GM19455 (cell line): Measurements from ENCODE around the gene TCEA2.
"Not testable (repeated sequence)": the region's sequence is repeated elsewhere in the genome, so short reads cannot be mapped to it uniquely, and the experiment has no call there.

Source experiments
- ATAC-seq: cut with Tn5 transposase; IDR thresholded peaks from one replicate; pipeline ENCODE4 v1.9.1; 2021; ENCODE audit not compliant: unreplicated experiment

Gene TCEA2

DNA sequence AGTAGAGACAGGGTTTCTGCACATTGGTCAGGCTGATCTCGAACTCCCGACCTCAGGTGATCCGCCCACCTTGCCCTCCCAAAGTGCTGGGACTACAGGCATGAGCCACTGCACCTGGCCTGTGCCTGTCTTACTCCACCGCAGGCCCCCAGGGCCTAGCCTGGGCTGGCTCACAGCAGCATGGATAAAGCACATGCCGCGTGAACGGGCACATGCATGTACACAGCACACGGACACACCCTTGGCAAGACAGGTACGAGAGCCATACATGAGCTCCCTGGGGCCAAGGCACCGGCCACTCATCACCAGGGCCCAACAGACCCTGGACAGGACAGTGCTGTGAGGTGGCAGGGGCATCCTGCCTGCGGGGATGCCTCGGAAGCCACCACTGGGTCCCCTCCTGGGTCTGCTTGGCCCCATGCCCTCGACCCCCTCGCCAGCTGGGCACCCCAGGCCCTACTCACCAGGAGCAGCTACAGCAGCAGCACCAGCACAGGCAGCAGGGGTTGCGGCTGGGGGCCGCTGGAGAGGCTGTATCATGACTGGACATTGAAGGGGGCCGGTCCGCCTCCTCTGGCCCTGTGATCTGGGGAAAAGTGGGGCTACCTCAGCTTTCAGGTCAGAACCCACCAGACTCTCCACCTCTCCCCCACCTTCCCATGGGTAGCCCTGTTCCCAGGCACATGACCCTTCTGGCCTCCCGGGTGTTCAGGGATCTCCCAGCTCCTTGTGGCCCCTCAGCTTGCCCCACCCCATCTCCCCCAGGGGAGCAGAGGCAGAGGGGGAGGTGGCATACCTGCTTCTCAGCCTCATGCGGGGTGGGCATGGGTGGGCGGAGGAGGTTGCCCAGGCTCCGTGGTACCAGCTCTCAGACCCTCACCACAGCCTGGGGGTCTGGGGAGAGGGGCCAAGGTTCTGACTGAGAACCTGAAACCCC, 13.3 kb downstream of the TCEA2 start:
- no peak for ATAC-seq

DNA sequence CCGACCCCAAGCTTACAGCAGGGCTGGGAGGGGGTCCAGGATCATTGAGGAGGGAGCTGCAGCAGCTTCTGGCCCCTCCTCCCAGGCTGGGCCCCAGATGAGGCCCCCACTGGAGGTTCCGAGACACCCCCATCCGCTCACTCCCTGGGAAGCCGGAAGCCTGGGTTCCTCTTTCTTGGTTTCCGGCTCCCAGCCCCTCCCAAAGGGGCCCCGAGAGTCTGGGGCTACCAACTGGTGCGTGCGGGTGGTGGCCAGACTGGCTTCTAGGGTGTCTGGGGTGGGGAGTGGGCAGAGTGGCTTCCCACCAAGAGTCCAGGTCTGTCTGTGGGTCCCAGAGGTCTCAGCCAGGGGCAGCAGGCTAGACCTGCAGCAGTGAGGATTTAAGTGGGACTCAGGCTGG, 14.1 kb downstream of the TCEA2 start:
- ATAC-seq, result no peak

DNA sequence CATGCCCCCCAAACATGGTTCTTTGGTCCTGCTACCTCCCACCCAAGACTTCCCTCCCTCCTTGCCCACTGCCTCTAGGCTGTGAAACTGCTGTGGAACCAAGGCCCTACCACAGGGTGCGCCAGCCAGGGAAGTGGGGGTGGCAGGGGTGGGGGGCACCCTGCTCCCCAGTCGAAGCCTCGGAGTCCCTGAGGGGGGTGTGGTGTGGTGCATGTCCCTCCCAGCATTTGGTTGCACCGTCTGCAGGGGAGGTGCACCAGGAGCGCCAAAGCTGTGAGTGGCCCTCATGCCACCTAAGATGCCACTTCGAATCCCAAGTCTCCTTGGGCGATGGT, 14.5 kb downstream of the TCEA2 start:
- no peak for ATAC-seq

DNA sequence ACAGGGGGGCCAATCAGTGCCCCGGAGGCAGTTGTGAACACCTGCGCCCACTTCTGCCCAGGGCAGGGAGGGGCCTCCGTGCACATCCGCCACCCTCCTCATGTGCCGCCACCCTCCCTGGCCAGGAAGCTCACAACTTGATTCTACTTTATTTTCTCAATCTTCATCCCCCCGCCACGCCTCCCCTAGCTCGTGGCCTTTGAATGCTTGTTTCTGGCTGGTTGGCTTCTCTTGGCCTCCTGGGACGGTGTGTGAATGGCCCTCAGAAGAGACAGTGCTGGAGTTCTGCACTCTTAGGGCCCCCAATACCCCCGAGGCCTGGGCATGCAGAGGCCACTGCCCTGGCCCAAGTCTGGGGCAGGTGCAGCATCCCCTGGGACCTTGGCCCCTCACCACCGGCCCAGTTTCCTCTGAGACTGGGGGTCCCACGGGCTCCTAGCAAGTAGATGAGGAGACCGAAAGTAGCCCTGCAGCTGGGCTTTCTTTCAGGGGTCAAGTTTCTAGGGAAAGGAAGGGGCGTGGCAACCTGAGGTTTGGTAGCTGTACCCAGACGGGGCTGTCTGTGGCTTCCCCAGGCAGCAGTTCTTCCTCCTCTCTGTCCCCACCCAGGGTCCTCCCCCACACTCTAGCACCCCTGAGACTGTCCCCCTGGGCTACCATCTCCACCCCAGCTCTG, 15.0 kb downstream of the TCEA2 start:
- ATAC-seq, result no peak

DNA sequence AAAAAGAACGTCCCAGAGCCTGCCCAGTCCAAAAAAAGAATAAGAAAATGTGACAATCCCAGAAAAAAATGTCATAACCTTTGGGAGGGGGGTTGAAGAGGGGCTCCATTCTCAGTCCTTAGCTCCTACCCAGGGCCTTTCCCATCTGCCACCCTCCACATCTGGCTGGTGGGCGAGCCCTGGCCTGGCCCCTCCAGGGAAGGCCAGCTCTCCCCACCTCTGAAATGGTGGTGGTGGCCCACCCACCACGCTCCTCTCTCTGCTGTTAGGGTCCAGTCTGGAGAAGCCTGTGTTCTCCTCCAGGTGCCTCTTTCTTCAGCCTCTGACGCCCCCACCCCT, 15.9 kb downstream of the TCEA2 start:
- ATAC-seq, result no peak

DNA sequence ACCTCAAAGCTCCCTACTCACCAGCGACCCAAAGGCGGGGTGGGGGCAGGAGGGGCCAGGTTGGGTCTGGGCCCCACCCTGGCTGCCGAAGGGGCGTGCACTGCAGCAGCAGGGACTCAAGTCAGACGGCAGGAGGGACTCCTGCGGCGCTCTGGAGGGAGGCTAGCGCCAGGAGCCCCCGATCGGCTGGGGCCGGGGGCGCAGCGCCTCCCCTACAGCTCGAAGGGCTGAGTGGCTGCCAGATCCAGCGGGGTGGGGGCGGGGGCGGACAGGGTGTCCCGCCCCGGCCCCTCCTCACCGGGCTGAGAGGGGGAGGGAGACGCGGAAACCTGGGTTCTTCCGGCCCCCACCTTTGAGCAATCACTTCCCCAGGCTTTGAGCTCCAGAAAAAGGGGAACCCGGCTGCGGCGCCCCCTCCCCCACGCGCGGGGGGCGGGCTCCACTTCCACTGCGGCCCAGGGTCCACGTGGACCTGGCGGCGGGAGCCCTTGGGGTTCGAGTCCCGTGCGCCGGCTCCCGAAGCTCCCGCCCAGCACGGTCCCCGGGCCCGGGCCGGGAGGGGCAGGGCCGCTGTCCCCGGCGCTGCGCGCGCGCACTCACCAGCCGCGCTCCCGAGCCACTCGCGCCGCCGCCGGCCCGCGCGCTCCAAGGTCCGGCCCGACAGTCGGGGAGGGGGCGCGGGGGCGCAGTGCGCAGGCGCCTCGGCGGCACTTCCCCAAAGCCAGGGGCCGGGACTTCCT, 16.4 kb downstream of the TCEA2 start, which contains the start of gene RGS19:
Gene RGS19 (minus strand): TSS at position 246 of the 740 bp plus-strand sequence. CDS start 2,632 bp downstream, outside the sequence.
- peak; percentile 30 for ATAC-seq

DNA sequence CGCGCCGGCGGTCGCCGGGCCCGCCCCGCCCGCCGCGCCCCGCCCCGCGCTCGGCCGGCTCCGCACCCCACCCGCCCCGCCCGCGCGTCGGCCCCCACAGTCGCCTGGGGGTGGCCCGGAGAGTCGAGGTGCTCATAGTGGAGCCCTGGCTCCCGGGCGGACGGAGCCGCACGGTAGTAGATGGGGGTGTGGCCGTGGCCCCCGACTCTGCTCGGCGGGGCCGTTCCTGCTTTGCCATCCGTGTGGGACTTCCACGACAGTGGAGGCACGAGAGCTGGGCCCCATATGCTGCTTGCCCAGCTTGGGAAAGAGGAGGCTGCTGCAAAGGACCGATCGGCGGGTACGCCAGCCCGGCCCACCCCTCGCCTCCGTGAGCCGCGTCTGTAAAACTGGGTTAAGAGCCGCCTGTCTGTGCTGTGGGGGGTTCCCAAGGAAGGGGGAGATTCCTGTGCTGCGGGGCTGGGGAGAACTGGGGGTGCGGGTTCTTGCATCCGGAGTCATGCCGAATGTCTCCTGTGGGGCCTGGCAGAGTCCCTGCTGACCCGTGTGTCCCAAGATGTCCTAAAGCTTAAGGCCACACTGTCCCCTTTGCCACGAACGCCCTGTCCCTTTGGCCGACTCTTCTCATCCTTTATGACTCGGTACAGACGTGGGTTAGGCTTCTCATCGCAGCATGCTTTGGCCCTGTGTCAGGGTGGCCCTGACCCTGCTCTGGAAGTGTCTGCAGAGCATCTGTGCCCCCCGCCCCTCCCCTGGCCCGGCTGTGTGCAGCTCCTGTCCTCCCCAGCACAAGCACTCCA, 17.2 kb downstream of the TCEA2 start, which contains the start of gene OPRL1:
Gene OPRL1 (plus strand): TSS at position 70 of the 800 bp plus-strand sequence. CDS start 12,639 bp downstream, outside the sequence.
- ATAC-seq, result peak; percentile 24

DNA sequence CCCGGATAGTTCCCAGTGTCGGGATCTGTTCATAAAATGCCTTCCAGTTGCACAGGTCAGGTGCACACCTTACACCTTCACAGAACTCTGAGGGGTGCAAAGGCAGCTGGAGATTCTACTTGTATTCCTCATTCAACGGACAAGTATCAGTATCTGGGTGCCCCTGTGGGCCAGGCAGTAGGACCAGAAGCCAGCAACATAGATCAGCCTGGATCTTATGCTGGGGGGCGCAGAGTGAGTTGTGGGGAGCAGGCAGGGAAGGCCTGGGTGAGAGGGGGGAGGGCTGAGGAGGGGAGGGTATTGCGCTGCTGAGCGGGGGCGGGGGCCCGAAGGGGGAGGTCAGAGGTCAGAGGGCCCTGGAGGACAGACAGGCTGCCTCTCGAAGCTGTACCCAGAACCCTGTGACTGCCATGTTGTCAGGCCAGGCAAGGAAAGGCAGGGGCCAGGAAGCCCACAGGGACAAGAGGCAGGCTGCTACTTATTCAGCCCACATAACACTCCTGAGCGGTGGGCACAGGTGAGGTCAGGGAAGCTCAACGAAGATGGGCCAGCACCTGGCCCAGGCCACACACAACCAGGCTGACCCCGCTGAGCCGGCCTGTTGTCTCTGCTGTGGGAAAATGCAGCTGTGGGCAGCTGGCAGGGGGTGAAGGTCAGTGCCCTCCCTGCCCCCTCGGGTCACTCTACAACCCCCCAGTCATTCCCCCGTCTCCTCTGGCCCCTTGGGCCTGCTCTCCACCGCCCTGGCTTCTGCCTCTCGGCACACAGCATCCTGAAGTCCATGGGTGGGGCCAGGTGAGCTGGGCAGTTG, 18.0 kb downstream of the TCEA2 start:
- ATAC-seq, result no peak

DNA sequence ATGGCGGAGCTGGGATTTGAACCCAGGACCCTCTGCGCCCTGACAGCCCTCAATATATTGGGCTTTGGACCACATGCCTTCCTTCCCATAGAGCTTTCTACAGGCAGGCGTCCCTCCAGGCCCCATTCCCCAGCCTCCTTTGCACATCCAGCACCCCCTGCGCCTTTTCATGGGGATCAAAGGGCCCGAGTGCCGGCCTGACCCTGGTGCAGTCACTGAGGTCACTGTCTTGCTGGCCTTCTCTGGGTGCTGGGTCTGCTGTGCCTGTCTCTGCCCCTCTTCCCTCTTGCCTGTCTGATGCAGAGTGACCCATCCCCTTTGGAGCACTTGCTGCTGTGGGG, 18.6 kb downstream of the TCEA2 start:
- ATAC-seq, result no peak

DNA sequence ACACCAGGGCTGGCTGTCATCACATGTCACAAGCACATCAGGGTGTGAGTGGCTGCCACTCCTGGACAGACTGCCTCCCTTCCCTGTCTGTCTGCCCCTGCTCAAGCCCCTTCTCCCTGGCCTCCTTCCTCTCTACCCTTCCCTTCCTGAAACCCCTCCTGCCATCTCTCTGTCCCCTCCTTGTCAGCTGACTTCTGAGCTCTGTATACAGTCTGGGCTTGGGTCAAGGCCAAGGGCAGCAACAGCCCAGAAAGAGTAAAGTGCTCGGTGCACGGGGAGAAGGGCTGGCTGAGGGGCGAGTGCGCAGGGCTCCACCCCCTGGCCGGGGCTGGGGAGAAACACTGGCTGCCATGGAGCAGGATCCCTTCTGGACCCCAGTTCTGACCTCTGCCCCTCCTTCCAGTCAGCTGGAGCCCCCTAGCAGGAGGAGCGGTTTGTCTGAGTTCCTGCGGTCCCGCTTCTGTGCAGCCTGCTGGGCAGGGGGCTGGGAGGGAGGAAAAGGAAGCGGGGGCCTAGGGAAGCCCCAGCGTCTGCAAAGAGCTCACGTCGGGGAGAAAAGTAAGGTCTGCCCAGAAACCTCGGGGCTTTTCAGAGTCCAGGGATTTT, 19.2 kb downstream of the TCEA2 start:
- no peak for ATAC-seq

DNA sequence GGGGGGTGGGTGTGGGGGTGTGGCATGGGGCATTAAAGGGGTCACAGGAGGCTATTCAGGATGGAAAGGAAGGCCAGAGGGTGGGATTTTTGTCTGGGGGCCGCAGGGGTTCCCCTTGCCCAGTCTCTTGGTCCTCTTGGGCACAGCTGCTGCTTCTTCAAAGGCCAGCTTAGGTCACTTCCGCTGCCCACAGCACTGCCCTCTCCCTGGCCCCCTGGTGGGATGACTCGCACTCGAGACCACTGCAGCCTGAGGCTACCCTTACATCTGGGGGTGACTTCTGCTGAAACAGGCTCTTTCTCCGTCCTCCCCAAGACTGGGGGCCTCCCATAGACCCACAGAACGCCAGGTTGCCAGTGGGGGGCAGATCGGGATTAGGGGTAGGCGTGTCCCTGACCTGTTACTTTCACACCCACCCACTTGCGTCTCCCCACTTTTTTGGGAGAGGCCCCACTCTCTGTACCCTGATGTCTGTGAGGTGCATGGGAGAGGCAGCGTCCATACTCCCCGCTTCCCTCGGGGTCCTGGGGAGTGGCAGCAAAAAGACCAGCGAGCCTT, 19.9 kb downstream of the TCEA2 start:
- no peak for ATAC-seq

DNA sequence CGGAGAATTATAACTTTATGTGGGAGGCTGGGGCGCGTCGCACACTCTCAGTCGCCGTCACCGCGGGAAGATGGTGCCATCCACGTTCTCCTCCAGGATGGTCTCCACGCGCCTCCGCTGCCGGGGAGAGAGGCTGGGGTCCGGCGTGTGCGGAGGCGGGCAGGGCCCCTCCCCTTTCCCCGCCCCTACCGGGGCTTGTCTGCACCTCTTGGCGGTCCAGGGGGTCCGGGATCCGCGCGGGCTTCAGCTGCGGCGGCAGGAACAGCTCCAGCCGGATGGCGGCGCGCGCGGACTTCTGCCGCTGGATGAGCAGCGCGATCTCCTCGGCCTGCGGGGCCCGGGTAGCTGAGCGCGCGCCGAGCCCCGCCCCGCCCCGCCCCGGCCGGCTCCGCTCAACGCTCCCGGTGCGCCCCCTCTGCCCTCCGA, 20.4 kb downstream of the TCEA2 start:
- ATAC-seq, result no peak

DNA sequence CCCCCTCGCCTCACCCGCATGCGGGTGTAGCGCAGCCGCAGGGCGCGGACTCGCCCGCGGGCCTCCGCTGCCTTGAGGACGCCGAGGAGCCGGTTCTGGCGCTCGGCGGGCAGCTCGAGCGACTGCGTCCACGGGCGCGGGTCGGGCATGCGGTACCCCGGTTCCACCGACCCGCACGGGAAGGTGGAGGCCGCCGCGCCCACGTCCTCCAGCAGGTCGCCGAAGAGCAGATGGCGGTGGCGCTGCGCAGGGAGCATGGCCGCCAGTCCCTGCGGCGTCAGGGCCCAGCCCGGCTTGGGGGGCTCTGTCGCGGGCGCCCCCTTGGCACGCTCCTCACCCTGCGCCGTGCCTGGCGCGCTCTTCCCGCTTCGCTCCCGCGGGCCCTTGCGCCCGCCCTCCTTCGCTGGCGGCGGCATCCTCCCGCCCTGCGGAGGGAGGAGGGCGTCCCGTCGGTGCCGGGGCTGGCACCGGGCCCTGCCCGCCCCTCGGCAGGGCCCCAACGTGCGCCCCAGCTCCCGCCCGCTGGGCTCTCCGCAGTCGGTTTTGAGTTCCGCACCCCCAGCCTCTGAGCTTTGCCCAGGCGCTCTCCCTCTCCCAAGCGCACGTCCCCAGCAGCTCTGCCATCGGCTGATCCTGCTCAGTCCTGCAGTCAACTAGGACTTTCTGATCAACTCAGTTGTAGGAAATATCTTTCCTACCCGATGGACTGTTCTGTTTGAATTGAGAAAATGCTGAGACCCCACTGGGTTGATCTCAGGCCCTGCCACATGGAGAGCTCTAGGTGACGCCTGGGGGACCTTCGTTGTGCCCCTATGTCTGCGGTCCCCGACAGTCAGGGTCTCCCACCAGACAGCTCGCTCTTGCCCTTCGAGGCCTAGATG, 21.0 kb downstream of the TCEA2 start, which contains the start of gene LKAAEAR1:
Gene LKAAEAR1 (minus strand): TSS at position 595 of the 881 bp plus-strand sequence. CDS start 179 bp downstream, at position 416.
- no peak for ATAC-seq

DNA sequence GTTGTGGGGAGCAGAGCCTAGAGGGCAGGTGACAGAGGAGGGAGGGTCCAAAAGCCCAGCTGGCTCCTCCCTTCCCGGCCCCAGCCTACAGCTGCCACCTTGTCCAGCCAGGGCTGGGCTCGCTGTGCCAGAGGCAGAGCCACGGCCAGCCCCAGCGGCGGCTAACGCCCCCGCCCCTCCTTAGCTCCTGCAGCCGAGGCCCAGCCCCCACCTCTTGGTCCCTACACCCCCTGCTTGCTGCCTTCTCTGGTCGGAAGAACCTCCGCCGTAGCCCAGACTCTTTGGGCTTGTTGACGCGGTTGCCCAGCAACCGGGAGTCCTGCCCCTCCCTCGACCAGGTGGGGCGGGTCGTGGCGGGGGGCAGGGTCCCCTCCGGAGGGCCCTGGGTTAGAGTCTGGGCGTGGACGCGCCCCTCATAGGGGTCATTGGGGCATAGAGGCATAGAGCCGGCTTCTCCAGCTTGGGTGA, 21.7 kb downstream of the TCEA2 start:
- no peak for ATAC-seq

DNA sequence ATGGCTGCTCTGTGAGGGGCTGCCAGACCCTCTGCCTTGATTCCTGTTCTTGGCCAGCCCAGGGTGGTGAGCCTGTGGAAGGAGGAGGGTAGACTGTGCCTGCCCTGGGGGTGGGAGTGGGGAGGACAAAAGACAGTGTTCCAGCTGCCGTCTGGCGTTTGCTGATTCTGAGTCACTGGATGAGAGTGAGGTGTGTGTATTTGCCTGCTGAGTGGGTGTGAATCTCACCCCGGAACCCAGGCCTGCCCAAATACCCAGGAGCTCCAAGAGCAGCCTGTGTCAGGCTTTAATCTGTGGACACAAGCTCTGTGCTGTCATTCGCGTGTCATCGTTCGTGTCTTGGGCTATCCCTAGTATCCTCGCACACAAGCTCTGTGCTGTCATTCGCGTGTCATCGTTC, 23.8 kb downstream of the TCEA2 start:
- no peak for ATAC-seq

DNA sequence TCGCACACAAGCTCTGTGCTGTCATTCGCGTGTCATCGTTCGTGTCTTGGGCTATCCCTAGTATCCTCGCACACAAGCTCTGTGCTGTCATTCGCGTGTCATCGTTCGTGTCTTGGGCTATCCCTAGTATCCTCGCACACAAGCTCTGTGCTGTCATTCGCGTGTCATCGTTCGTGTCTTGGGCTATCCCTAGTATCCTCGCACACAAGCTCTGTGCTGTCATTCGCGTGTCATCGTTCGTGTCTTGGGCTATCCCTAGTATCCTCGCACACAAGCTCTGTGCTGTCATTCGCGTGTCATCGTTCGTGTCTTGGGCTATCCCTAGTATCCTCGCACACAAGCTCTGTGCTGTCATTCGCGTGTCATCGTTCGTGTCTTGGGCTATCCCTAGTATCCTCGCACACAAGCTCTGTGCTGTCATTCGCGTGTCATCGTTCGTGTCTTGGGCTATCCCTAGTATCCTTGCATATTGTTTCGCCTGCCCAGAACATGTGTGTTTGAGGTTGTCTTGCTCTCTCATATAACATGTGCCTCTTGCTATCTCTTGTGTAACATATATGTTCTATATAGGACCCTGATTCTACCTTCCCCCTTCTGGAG, 24.3 kb downstream of the TCEA2 start:
- ATAC-seq, result not testable (repeated sequence)

DNA sequence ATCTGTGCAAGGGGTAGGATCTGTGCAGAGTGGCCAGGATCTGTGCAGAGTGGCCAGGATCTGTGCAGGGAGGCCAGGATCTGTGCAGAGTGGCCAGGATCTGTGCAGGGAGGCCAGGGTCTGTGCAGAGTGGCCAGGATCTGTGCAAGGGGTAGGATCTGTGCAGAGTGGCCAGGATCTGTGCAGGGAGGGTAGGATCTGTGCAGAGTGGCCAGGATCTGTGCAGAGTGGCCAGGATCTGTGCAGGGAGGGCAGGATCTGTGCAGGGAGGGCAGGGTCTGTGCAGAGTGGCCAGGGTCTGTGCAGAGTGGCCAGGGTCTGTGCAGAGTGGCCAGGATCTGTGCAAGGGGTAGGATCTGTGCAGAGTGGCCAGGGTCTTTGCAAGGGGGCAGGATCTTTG, 25.6 kb downstream of the TCEA2 start:
- not testable (repeated sequence) for ATAC-seq

DNA sequence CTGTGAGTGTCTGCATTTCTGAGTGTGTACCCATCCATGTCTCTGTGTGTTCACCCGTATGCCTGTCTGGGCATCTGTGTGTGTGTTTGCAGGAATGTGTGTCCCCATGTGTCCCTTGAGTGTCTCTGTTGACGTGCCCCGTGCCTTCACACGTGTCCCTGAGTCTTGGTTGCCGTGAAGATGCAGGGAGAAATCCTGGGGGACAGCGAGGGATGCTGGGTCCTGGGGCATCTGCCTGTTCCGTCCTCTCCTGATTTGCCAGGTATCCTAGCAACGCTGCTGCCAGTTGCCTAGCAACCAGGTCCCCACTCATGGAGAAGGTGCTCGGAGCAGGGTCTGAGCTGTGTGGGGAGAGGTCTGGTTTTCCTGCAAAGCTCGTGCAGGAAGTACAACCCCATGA, 27.2 kb downstream of the TCEA2 start:
- ATAC-seq, result no peak
